Prostate gland (tissue), 2 donors: ENCODE results near the gene ANXA6.

Experiments used
- CTCF ChIP-seq, 4 experiments: fragments of 200-600 bp in 2 of 4; fragments of 450-650 bp in 2 of 4; sonication (generic) in 2 of 4; IDR thresholded peaks; 1 replicate in 3 of 4; 2 replicates in 1 of 4; pipeline ENCODE4 v1.5.1; 2016 to 2019; ENCODE audit warnings: antibody characterized with exemption in 4 of 4, mild to moderate bottlenecking in 2 of 4, moderate library complexity in 2 of 4
- POLR2A ChIP-seq: fragments of 450-650 bp; IDR thresholded peaks from one replicate; pipeline ENCODE4 v1.6.1; 2016; ENCODE audit warnings: antibody characterized with exemption, mild to moderate bottlenecking

- TF ChIP-seq CTCF (IDR thresholded peaks at IDR 0.05): no peak
- no peak for TF ChIP-seq POLR2A
These were observed 92.0 kb downstream of the ANXA6 start for GRCh38 chr5:151065609-151066008.
